Right lobe of liver (tissue), 6 donors: ENCODE measurements around the gene PRDM16. TPM values are rescaled to one million over a fixed set of nuclear protein-coding genes. Genes with fewer than 3 reads are reported as not detected.

Source experiments
- ATAC-seq, 4 donors: fragments of 200-7000 bp; cut with Tn5 transposase; one replicate each; pipeline ENCODE4 v1.9.1; 2020; ENCODE audit warnings: mild to moderate bottlenecking in 4 of 4, moderate library complexity in 4 of 4
- DNase-seq, 3 donors: peaks; one replicate each; pipeline ENCODE4 v3.0.0-alpha.2; 2020
- H3K27ac ChIP-seq, 3 donors: fragments of 200-600 bp; one replicate each; pipeline ENCODE4 v1.8.0; 2022
- H3K27me3 ChIP-seq, 2 donors: fragments of 200-600 bp; one replicate each; pipeline ENCODE4 v1.8.0; 2022
- H3K36me3 ChIP-seq, 4 donors: fragments of 200-600 bp; sonication (generic) in 1 of 4; one replicate each; pipeline versions ENCODE4 v1.5.1 to v1.8.0; 2017 to 2022; ENCODE audit warnings: control low read depth in 1 of 4
- H3K4me1 ChIP-seq, 4 donors: fragments of 200-600 bp; sonication (generic) in 1 of 4; one replicate each; pipeline versions ENCODE4 v1.5.1 to v1.8.0; 2017 to 2022; ENCODE audit warnings: control low read depth in 1 of 4
- H3K4me3 ChIP-seq, 3 donors: fragments of 200-600 bp; one replicate each; pipeline ENCODE4 v1.8.0; 2022
- H3K9me3 ChIP-seq, 4 donors: fragments of 200-600 bp; sonication (generic) in 1 of 4; one replicate each; pipeline versions ENCODE4 v1.5.1 to v1.8.0; 2017 to 2022; ENCODE audit warnings: control low read depth in 1 of 4
- CTCF ChIP-seq, 4 donors: fragments of 200-600 bp in 3 of 4; fragments of 450-650 bp in 1 of 4; IDR thresholded peaks; one replicate each; pipeline versions ENCODE4 v1.5.1 to v1.8.0; 2016 to 2022; ENCODE audit warnings: antibody characterized with exemption in 4 of 4, mild to moderate bottlenecking in 2 of 4
- POLR2A ChIP-seq: fragments of 450-650 bp; IDR thresholded peaks from one replicate; pipeline ENCODE4 v1.6.1; 2017; ENCODE audit warnings: antibody characterized with exemption, mild to moderate bottlenecking
- WGBS: methylation state at CpG from one replicate; pipeline ENCODE4 v1.1.6; 2018; ENCODE audit warnings: low coverage, low lambda C conversion rate; ENCODE audit not compliant: insufficient coverage; ENCODE audit errors: missing lambda C conversion rate; 5-methylcytosine and 5-hydroxymethylcytosine counted together
- intact Hi-C, 2 donors: fragments of 100-400 bp; cut with DNase I; formaldehyde crosslinking; loops; one replicate each; pipeline versions ENCODE4 v1.11.2 to v1.14.1; 2022
- total RNA-seq, 6 experiments: library from RNA; depleted of rRNA in 2 of 6; stranded (reverse); fragments of >200 nt in 2 of 6; fragmentation: NEBNext Ultra II Directional in 3 of 6; extraction: Animal tissue kit (Norgen Biotek cat#: 25700) in 3 of 6; gene quantifications; one replicate each; pipeline versions ENCODE4 v1.1.0 to v1.2.4, GENCODE V29; 2016 to 2023
- donor health status: DM: no; HTN: yes; CAD: no.
- donor health status: DM: no; HTN: no; CAD: no.
- donor health status: DM: no; HTN: no; CAD: no.
- donor health status: DM: no; HTN: yes; CAD: no.
- donor health status: DM: no; HTN: yes; CAD: no.

The PRDM16 gene
- total RNA-seq, 6 experiments from 2014 or later, result 0.06 to 0.75 (median 0.28) TPM

- no peak overlapping the region for H3K4me3 ChIP-seq
- no peaks in the 10 kb centered on the region for H3K27me3 ChIP-seq
- 67% methylated on average over 27 of the region's 30 CpGs for WGBS
- no peaks in the 10 kb centered on the region for H3K4me1 ChIP-seq
- ATAC-seq (no peak), DNase-seq (no peak)
- H3K27ac ChIP-seq, result no peak overlapping the region
- H3K36me3 ChIP-seq, result no peaks in the 10 kb centered on the region
- no peaks in the 10 kb centered on the region for H3K9me3 ChIP-seq
- intact Hi-C loops, result no loop called here
- TF ChIP-seq POLR2A (no peak), CTCF (IDR thresholded peaks at IDR 0.05) (no peak)
These were observed 334.6 kb downstream of the PRDM16 start for GRCh38 chr1:3403388-3404231.

GRCh38 chr1:3404301-3404700 is 335.3 kb downstream of the PRDM16 start:
- Histone ChIP-seq H3K4me1 (no peaks in the 10 kb centered on the region), H3K4me3 (no peak overlapping the region), H3K36me3 (no peaks in the 10 kb centered on the region), H3K27ac (no peak overlapping the region), H3K27me3 (no peaks in the 10 kb centered on the region), H3K9me3 (no peaks in the 10 kb centered on the region)
- intact Hi-C loops, result no loop called here
- TF ChIP-seq POLR2A, result no peak
- WGBS, result 80% methylated on average over 1 of the region's 12 CpGs
- DNase-seq (no peak), ATAC-seq (no peak)

- no peak overlapping the region for H3K4me3 ChIP-seq
- no peaks in the 10 kb centered on the region for H3K9me3 ChIP-seq
- DNase-seq, result no peak
- H3K36me3 ChIP-seq, result no peaks in the 10 kb centered on the region
- no peak overlapping the region for H3K27ac ChIP-seq
- H3K27me3 ChIP-seq, result no peaks in the 10 kb centered on the region
- WGBS, result no CpG with 5 or more reads among the region's 27 CpGs
- no peak for ATAC-seq
- intact Hi-C loops, result no loop called here
- H3K4me1 ChIP-seq, result no peaks in the 10 kb centered on the region
- TF ChIP-seq CTCF (IDR thresholded peaks at IDR 0.05), result no peak
- no peak for TF ChIP-seq POLR2A
These were observed 335.8 kb downstream of the PRDM16 start for GRCh38 chr1:3404801-3405200.

- Histone ChIP-seq H3K36me3 (no peaks in the 10 kb centered on the region), H3K9me3 (no peaks in the 10 kb centered on the region), H3K4me1 (no peaks in the 10 kb centered on the region), H3K27me3 (no peaks in the 10 kb centered on the region), H3K4me3 (no peak overlapping the region), H3K27ac (no peak overlapping the region)
- intact Hi-C loops, result no loop called here
- 100% methylated on average over 1 of the region's 30 CpGs for WGBS
- ATAC-seq (no peak), DNase-seq (no peak)
- TF ChIP-seq CTCF (IDR thresholded peaks at IDR 0.05) (no peak), POLR2A (no peak)
These were observed 336.5 kb downstream of the PRDM16 start for GRCh38 chr1:3405491-3405890.

GRCh38 chr1:3405974-3406867 is 337.2 kb downstream of the PRDM16 start:
- Histone ChIP-seq H3K4me3 (no peak overlapping the region), H3K27me3 (no peaks in the 10 kb centered on the region), H3K36me3 (no peaks in the 10 kb centered on the region), H3K27ac (no peak overlapping the region), H3K4me1 (no peaks in the 10 kb centered on the region), H3K9me3 (no peaks in the 10 kb centered on the region)
- DNase-seq, result no peak
- intact Hi-C loops, result no loop called here
- WGBS, result 72% methylated on average over 11 of the region's 17 CpGs
- ATAC-seq, result no peak
- no peak for TF ChIP-seq POLR2A
